ENCODE results near the gene POLE. TPM values are rescaled to one million over a fixed set of nuclear protein-coding genes. Genes with fewer than 3 reads are reported as not detected.

Gene POLE
- total and polyA plus RNA-seq, 4 donors = 7.6 to 39.2 (median 19.7) TPM

DNA sequence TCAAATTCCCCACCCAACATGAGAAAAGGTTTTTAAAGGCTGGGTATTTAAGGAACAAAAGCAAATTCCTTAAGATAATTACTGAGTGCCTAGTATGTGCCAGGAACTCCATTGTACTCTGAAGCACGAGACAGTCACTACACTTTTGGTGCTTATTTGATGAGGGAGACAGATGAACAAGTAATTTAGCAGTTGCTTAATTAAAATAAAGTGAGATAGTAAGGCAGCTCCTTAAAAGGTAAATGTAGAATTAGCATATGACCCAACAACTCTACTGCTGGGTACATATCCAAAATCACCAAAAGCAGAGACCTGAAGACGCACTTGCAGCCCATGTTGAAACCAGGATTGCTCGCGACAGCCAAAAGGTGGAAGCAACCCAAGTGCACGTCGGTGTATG, 21.3 kb downstream of the POLE start:
- WGBS = 93% methylated on average over 6 of the region's 6 CpGs
- H3K9me3 ChIP-seq (ENCODE audit: control insufficient read depth in 4 of 4, low read length in 3 of 4) = no peaks in the 10 kb centered on the region
- peaks cover 14 to 81% (median 45%) of the 10 kb centered on the region in 4 donors for H3K36me3 ChIP-seq (ENCODE audit: control insufficient read depth in 4 of 4, insufficient read depth in 3 of 4, low read depth in 1 of 4, low read length in 3 of 4)
- no peak for DNase-seq (ENCODE audit: low spot score)
- no peak overlapping the region for H3K27ac ChIP-seq (ENCODE audit: low read depth in 1 of 2, low read length in 2 of 2)
- H3K27me3 ChIP-seq (ENCODE audit: control insufficient read depth in 4 of 4, insufficient read depth in 4 of 4, low read length in 3 of 4) = no peaks in the 10 kb centered on the region
- no peak overlapping the region for H3K9ac ChIP-seq (ENCODE audit: low read depth in 1 of 2, low read length in 2 of 2)
- no peak overlapping the region for H3K4me3 ChIP-seq (ENCODE audit: low read depth in 1 of 3, low read length in 3 of 3)
- TF ChIP-seq FOXA2 (IDR thresholded peaks at IDR 0.05) (no peak), TAF1 (conservative IDR thresholded peaks at IDR 0.05) (no peak), SP1 (IDR thresholded peaks at IDR 0.05) (no peak), HNF4G (IDR thresholded peaks at IDR 0.05) (no peak), EGR1 (IDR thresholded peaks at IDR 0.05; ENCODE audit: low read depth in 2 of 2) (no peak), JUND (IDR thresholded peaks at IDR 0.05) (no peak), FOXA1 (IDR thresholded peaks at IDR 0.05) (no peak), NR2F2 (IDR thresholded peaks at IDR 0.05) (no peak), HNF4A (conservative IDR thresholded peaks at IDR 0.05) (no peak), GABPA (IDR thresholded peaks at IDR 0.05 in 1 of 2, conservative IDR thresholded peaks at IDR 0.05 in 1 of 2) (no peak), RXRA (IDR thresholded peaks at IDR 0.05) (no peak), YY1 (IDR thresholded peaks at IDR 0.05) (no peak), RAD21 (IDR thresholded peaks at IDR 0.05) (no peak)
- TF ChIP-seq, protein P1, sequence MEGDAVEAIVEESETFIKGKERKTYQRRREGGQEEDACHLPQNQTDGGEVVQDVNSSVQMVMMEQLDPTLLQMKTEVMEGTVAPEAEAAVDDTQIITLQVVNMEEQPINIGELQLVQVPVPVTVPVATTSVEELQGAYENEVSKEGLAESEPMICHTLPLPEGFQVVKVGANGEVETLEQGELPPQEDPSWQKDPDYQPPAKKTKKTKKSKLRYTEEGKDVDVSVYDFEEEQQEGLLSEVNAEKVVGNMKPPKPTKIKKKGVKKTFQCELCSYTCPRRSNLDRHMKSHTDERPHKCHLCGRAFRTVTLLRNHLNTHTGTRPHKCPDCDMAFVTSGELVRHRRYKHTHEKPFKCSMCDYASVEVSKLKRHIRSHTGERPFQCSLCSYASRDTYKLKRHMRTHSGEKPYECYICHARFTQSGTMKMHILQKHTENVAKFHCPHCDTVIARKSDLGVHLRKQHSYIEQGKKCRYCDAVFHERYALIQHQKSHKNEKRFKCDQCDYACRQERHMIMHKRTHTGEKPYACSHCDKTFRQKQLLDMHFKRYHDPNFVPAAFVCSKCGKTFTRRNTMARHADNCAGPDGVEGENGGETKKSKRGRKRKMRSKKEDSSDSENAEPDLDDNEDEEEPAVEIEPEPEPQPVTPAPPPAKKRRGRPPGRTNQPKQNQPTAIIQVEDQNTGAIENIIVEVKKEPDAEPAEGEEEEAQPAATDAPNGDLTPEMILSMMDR (IDR thresholded peaks at IDR 0.05; ENCODE audit: low read depth, low read length, missing input control) = no peak
- TF ChIP-seq, protein P2, sequence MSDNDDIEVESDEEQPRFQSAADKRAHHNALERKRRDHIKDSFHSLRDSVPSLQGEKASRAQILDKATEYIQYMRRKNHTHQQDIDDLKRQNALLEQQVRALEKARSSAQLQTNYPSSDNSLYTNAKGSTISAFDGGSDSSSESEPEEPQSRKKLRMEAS (IDR thresholded peaks at IDR 0.05) = no peak
- TF ChIP-seq, protein P3, sequence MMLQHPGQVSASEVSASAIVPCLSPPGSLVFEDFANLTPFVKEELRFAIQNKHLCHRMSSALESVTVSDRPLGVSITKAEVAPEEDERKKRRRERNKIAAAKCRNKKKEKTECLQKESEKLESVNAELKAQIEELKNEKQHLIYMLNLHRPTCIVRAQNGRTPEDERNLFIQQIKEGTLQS (IDR thresholded peaks at IDR 0.05) = no peak
- TF ChIP-seq, protein P4, sequence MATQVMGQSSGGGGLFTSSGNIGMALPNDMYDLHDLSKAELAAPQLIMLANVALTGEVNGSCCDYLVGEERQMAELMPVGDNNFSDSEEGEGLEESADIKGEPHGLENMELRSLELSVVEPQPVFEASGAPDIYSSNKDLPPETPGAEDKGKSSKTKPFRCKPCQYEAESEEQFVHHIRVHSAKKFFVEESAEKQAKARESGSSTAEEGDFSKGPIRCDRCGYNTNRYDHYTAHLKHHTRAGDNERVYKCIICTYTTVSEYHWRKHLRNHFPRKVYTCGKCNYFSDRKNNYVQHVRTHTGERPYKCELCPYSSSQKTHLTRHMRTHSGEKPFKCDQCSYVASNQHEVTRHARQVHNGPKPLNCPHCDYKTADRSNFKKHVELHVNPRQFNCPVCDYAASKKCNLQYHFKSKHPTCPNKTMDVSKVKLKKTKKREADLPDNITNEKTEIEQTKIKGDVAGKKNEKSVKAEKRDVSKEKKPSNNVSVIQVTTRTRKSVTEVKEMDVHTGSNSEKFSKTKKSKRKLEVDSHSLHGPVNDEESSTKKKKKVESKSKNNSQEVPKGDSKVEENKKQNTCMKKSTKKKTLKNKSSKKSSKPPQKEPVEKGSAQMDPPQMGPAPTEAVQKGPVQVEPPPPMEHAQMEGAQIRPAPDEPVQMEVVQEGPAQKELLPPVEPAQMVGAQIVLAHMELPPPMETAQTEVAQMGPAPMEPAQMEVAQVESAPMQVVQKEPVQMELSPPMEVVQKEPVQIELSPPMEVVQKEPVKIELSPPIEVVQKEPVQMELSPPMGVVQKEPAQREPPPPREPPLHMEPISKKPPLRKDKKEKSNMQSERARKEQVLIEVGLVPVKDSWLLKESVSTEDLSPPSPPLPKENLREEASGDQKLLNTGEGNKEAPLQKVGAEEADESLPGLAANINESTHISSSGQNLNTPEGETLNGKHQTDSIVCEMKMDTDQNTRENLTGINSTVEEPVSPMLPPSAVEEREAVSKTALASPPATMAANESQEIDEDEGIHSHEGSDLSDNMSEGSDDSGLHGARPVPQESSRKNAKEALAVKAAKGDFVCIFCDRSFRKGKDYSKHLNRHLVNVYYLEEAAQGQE (IDR thresholded peaks at IDR 0.05) = no peak
- TF ChIP-seq, protein P5, sequence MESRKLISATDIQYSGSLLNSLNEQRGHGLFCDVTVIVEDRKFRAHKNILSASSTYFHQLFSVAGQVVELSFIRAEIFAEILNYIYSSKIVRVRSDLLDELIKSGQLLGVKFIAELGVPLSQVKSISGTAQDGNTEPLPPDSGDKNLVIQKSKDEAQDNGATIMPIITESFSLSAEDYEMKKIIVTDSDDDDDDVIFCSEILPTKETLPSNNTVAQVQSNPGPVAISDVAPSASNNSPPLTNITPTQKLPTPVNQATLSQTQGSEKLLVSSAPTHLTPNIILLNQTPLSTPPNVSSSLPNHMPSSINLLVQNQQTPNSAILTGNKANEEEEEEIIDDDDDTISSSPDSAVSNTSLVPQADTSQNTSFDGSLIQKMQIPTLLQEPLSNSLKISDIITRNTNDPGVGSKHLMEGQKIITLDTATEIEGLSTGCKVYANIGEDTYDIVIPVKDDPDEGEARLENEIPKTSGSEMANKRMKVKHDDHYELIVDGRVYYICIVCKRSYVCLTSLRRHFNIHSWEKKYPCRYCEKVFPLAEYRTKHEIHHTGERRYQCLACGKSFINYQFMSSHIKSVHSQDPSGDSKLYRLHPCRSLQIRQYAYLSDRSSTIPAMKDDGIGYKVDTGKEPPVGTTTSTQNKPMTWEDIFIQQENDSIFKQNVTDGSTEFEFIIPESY (IDR thresholded peaks at IDR 0.05) = no peak
- no peaks in the 10 kb centered on the region for H3K4me1 ChIP-seq (ENCODE audit: control insufficient read depth in 4 of 4, insufficient read depth in 4 of 4, low read length in 3 of 4)
